ENCODE data around the gene KIFC3.

- TF ChIP-seq HDAC2 (CRISPR knock-in tag; IDR thresholded peaks at IDR 0.05): no peak
- no peak for TF ChIP-seq KAT8 (CRISPR knock-in tag; IDR thresholded peaks at IDR 0.05)
- no peak for TF ChIP-seq ZNF574 (CRISPR knock-in tag; IDR thresholded peaks at IDR 0.05)
Measured at GRCh38 chr16:57837305-57838125, 35.2 kb upstream of the KIFC3 start.

Data from HepG2 (cell line).